SKM-1 treated with dmso at 0.1 percent for 144 hours (cell line): ENCODE results near the gene ZNF165.
A peak's percentile ranks its signal among the peaks of the same experiment; 100 is the strongest.
"Not testable (repeated sequence)": the region's sequence is repeated elsewhere in the genome, so short reads cannot be mapped to it uniquely, and the experiment has no call there.

Experiments
- DNase-seq: peaks from one replicate; lab custom pipeline; 2025; ENCODE audit not compliant: unreplicated experiment; lab: John Stamatoyannopoulos, UW

The ZNF165 gene

GRCh38 chr6:28121876-28122275, 41.5 kb downstream of the ZNF165 start:
- no peak for DNase-seq

GRCh38 chr6:28122283-28122682, 41.9 kb downstream of the ZNF165 start:
- DNase-seq: not testable (repeated sequence)

GRCh38 chr6:28124350-28124970, 44.1 kb downstream of the ZNF165 start, which contains the start of gene ZSCAN16:
Gene ZSCAN16, plus strand, starts transcription at chr6:28124609. Its CDS starts 835 bp downstream, at chr6:28125444.
- peak; percentile 61 for DNase-seq

- DNase-seq: no peak
Observed at GRCh38 chr6:28124971-28125353, 44.6 kb downstream of the ZNF165 start.

GRCh38 chr6:28125401-28125800, 45.0 kb downstream of the ZNF165 start:
- no peak for DNase-seq

- peak; percentile 22 for DNase-seq
Observed at GRCh38 chr6:28134015-28134414, 53.6 kb downstream of the ZNF165 start.

- no peak for DNase-seq
Observed at GRCh38 chr6:28134716-28135115, 54.3 kb downstream of the ZNF165 start.

GRCh38 chr6:28135393-28135792, 55.0 kb downstream of the ZNF165 start:
- peak; percentile 5 for DNase-seq

GRCh38 chr6:28136585-28137504, 56.5 kb downstream of the ZNF165 start:
- peak; percentile 83 for DNase-seq

- peak; percentile 36 for DNase-seq
Observed at GRCh38 chr6:28137505-28137981, 57.2 kb downstream of the ZNF165 start.
